ENCODE measurements around the gene AHCY.

The AHCY gene

GRCh38 chr20:34249291-34249690 lies 53.9 kb downstream of the AHCY start:
- H3K4me1 ChIP-seq (ENCODE audit: control insufficient read depth in 2 of 2, insufficient read depth in 1 of 2, low read depth in 1 of 2, low read length in 2 of 2) = peaks cover 2 to 6% of the 10 kb centered on the region in 2 donors
- H2BK5ac ChIP-seq (ENCODE audit: low read length) = no peak overlapping the region

GRCh38 chr20:34246126-34246626 lies 57.0 kb downstream of the AHCY start:
- Histone ChIP-seq H2BK12ac (ENCODE audit: low read length) (no peak overlapping the region), H3K9ac (ENCODE audit: low read depth, low read length, poor library complexity) (no peak overlapping the region), H3K79me1 (ENCODE audit: low read depth, low read length) (no peaks in the 10 kb centered on the region), H3K27ac (replicated peaks; ENCODE audit: low read length) (no peak overlapping the region), H3K23ac (ENCODE audit: low read depth, low read length, poor library complexity) (no peak overlapping the region), H2AFZ (ENCODE audit: low read length) (no peak overlapping the region), H3K4me3 (ENCODE audit: low read length in 2 of 2) (no peak overlapping the region), H3K36me3 (replicated peaks in 1 of 2; ENCODE audit: control insufficient read depth in 2 of 2, insufficient read depth in 2 of 2, low read length in 2 of 2) (no peaks in the 10 kb centered on the region), H2BK120ac (ENCODE audit: low read depth, low read length) (no peak overlapping the region), H4K91ac (ENCODE audit: low read depth, low read length, poor library complexity) (no peak overlapping the region), H3K9me3 (replicated peaks in 1 of 2; ENCODE audit: control insufficient read depth in 2 of 2, insufficient read depth in 1 of 2, low read depth in 1 of 2, low read length in 2 of 2) (no peaks in the 10 kb centered on the region), H3K27me3 (ENCODE audit: control insufficient read depth in 3 of 3, insufficient read depth in 3 of 3, low read depth in 1 of 3, low read length in 3 of 3) (no peaks in the 10 kb centered on the region), H3K14ac (ENCODE audit: low read length) (no peak overlapping the region), H3K18ac (ENCODE audit: low read length) (no peak overlapping the region), H2BK5ac (ENCODE audit: low read length) (no peak overlapping the region), H3K4me1 (ENCODE audit: control insufficient read depth in 2 of 2, insufficient read depth in 1 of 2, low read depth in 1 of 2, low read length in 2 of 2) (peaks cover 0 to 3% of the 10 kb centered on the region in 2 donors), H2BK15ac (ENCODE audit: low read length) (no peak overlapping the region), H3K4ac (ENCODE audit: low read length) (no peak overlapping the region), H2AK5ac (ENCODE audit: low read depth, low read length) (no peak overlapping the region), H3K4me2 (ENCODE audit: insufficient read depth, low read length, poor library complexity, severe bottlenecking) (no peak overlapping the region), H4K8ac (ENCODE audit: low read depth, low read length) (no peak overlapping the region)
- no peak for DNase-seq (ENCODE audit: low spot score)
- no CpG with 5 or more reads among the region's 2 CpGs for WGBS, 2 donors (ENCODE audit: extremely low coverage in 2 of 2, insufficient read length in 2 of 2, insufficient replicate concordance in 1 of 2)

More at GRCh38 chr20:34249291-34249690, 53.9 kb downstream of the AHCY start:
- Histone ChIP-seq H3K9ac (ENCODE audit: low read depth, low read length, poor library complexity) (no peak overlapping the region), H3K36me3 (replicated peaks in 1 of 2; ENCODE audit: control insufficient read depth in 2 of 2, insufficient read depth in 2 of 2, low read length in 2 of 2) (no peaks in the 10 kb centered on the region), H2AK5ac (ENCODE audit: low read depth, low read length) (no peak overlapping the region), H3K4me2 (ENCODE audit: insufficient read depth, low read length, poor library complexity, severe bottlenecking) (no peak overlapping the region), H3K79me1 (ENCODE audit: low read depth, low read length) (no peaks in the 10 kb centered on the region), H3K14ac (ENCODE audit: low read length) (no peak overlapping the region), H2BK120ac (ENCODE audit: low read depth, low read length) (no peak overlapping the region), H4K91ac (ENCODE audit: low read depth, low read length, poor library complexity) (no peak overlapping the region), H4K8ac (ENCODE audit: low read depth, low read length) (no peak overlapping the region), H3K4ac (ENCODE audit: low read length) (no peak overlapping the region), H3K27me3 (ENCODE audit: control insufficient read depth in 3 of 3, insufficient read depth in 3 of 3, low read depth in 1 of 3, low read length in 3 of 3) (no peaks in the 10 kb centered on the region), H3K23ac (ENCODE audit: low read depth, low read length, poor library complexity) (no peak overlapping the region), H3K27ac (replicated peaks; ENCODE audit: low read length) (no peak overlapping the region), H2BK15ac (ENCODE audit: low read length) (no peak overlapping the region), H3K9me3 (replicated peaks in 1 of 2; ENCODE audit: control insufficient read depth in 2 of 2, insufficient read depth in 1 of 2, low read depth in 1 of 2, low read length in 2 of 2) (no peaks in the 10 kb centered on the region), H3K4me3 (ENCODE audit: low read length in 2 of 2) (no peak overlapping the region), H3K18ac (ENCODE audit: low read length) (no peak overlapping the region), H2BK12ac (ENCODE audit: low read length) (no peak overlapping the region), H2AFZ (ENCODE audit: low read length) (no peak overlapping the region)
- whole genome bisulfite sequencing, 2 donors (ENCODE audit: extremely low coverage in 2 of 2, insufficient read length in 2 of 2, insufficient replicate concordance in 1 of 2) = no CpG with 5 or more reads among the region's 6 CpGs
- DNase-seq (ENCODE audit: low spot score) = no peak

- no peaks in the 10 kb centered on the region for H3K9me3 ChIP-seq (replicated peaks in 1 of 2; ENCODE audit: control insufficient read depth in 2 of 2, insufficient read depth in 1 of 2, low read depth in 1 of 2, low read length in 2 of 2)
- H3K27me3 ChIP-seq (ENCODE audit: control insufficient read depth in 3 of 3, insufficient read depth in 3 of 3, low read depth in 1 of 3, low read length in 3 of 3) = no peaks in the 10 kb centered on the region
- no peak overlapping the region for H2AK5ac ChIP-seq (ENCODE audit: low read depth, low read length)
- H2BK12ac ChIP-seq (ENCODE audit: low read length) = no peak overlapping the region
- no peak overlapping the region for H2BK15ac ChIP-seq (ENCODE audit: low read length)
- H3K4me2 ChIP-seq (ENCODE audit: insufficient read depth, low read length, poor library complexity, severe bottlenecking) = no peak overlapping the region
- H3K14ac ChIP-seq (ENCODE audit: low read length) = no peak overlapping the region
- no peaks in the 10 kb centered on the region for H3K36me3 ChIP-seq (replicated peaks in 1 of 2; ENCODE audit: control insufficient read depth in 2 of 2, insufficient read depth in 2 of 2, low read length in 2 of 2)
- no peak overlapping the region for H4K8ac ChIP-seq (ENCODE audit: low read depth, low read length)
- H4K91ac ChIP-seq (ENCODE audit: low read depth, low read length, poor library complexity) = no peak overlapping the region
- no peak overlapping the region for H2BK120ac ChIP-seq (ENCODE audit: low read depth, low read length)
- H3K4ac ChIP-seq (ENCODE audit: low read length) = no peak overlapping the region
- H3K9ac ChIP-seq (ENCODE audit: low read depth, low read length, poor library complexity) = no peak overlapping the region
- no peak overlapping the region for H3K27ac ChIP-seq (replicated peaks; ENCODE audit: low read length)
- DNase-seq (ENCODE audit: low spot score) = no peak
- no peak overlapping the region for H2BK5ac ChIP-seq (ENCODE audit: low read length)
- no peak overlapping the region for H2AFZ ChIP-seq (ENCODE audit: low read length)
- no peak overlapping the region for H3K4me3 ChIP-seq (ENCODE audit: low read length in 2 of 2)
- H3K4me1 ChIP-seq (ENCODE audit: control insufficient read depth in 2 of 2, insufficient read depth in 1 of 2, low read depth in 1 of 2, low read length in 2 of 2) = no peaks in the 10 kb centered on the region
- no CpG with 5 or more reads among the region's 3 CpGs for WGBS, 2 donors (ENCODE audit: extremely low coverage in 2 of 2, insufficient read length in 2 of 2, insufficient replicate concordance in 1 of 2)
- H3K23ac ChIP-seq (ENCODE audit: low read depth, low read length, poor library complexity) = no peak overlapping the region
- no peak overlapping the region for H3K18ac ChIP-seq (ENCODE audit: low read length)
- no peaks in the 10 kb centered on the region for H3K79me1 ChIP-seq (ENCODE audit: low read depth, low read length)
Measured at GRCh38 chr20:34243377-34243776, 59.8 kb downstream of the AHCY start.

- Histone ChIP-seq H3K4me3 (ENCODE audit: low read length in 2 of 2) (no peak overlapping the region), H2BK5ac (ENCODE audit: low read length) (no peak overlapping the region)
- no CpG with 5 or more reads among the region's 1 CpG for WGBS, 2 donors (ENCODE audit: extremely low coverage in 2 of 2, insufficient read length in 2 of 2, insufficient replicate concordance in 1 of 2)
Measured at GRCh38 chr20:34242879-34243278, 60.3 kb downstream of the AHCY start.

More at GRCh38 chr20:34242879-34243278, 60.3 kb downstream of the AHCY start:
- Histone ChIP-seq H2BK12ac (ENCODE audit: low read length) (no peak overlapping the region), H4K8ac (ENCODE audit: low read depth, low read length) (no peak overlapping the region), H3K9me3 (replicated peaks in 1 of 2; ENCODE audit: control insufficient read depth in 2 of 2, insufficient read depth in 1 of 2, low read depth in 1 of 2, low read length in 2 of 2) (no peaks in the 10 kb centered on the region), H2AFZ (ENCODE audit: low read length) (no peak overlapping the region), H3K4ac (ENCODE audit: low read length) (no peak overlapping the region), H3K4me1 (ENCODE audit: control insufficient read depth in 2 of 2, insufficient read depth in 1 of 2, low read depth in 1 of 2, low read length in 2 of 2) (no peaks in the 10 kb centered on the region), H3K14ac (ENCODE audit: low read length) (no peak overlapping the region), H3K27me3 (ENCODE audit: control insufficient read depth in 3 of 3, insufficient read depth in 3 of 3, low read depth in 1 of 3, low read length in 3 of 3) (no peaks in the 10 kb centered on the region), H2BK15ac (ENCODE audit: low read length) (no peak overlapping the region), H3K27ac (replicated peaks; ENCODE audit: low read length) (no peak overlapping the region), H3K36me3 (replicated peaks in 1 of 2; ENCODE audit: control insufficient read depth in 2 of 2, insufficient read depth in 2 of 2, low read length in 2 of 2) (no peaks in the 10 kb centered on the region), H2AK5ac (ENCODE audit: low read depth, low read length) (no peak overlapping the region), H2BK120ac (ENCODE audit: low read depth, low read length) (no peak overlapping the region), H3K79me1 (ENCODE audit: low read depth, low read length) (no peaks in the 10 kb centered on the region), H3K4me2 (ENCODE audit: insufficient read depth, low read length, poor library complexity, severe bottlenecking) (no peak overlapping the region), H4K91ac (ENCODE audit: low read depth, low read length, poor library complexity) (no peak overlapping the region), H3K9ac (ENCODE audit: low read depth, low read length, poor library complexity) (no peak overlapping the region), H3K23ac (ENCODE audit: low read depth, low read length, poor library complexity) (no peak overlapping the region), H3K18ac (ENCODE audit: low read length) (no peak overlapping the region)
- no peak for DNase-seq (ENCODE audit: low spot score)
